ENCODE data around the gene CALN1.

Gene CALN1

GRCh38 chr7:71835056-71835455 is 577.1 kb downstream of the CALN1 start:
- H3K27ac ChIP-seq (ENCODE audit: low read depth, low read length, poor library complexity, severe bottlenecking), result no peak overlapping the region
- no peaks in the 10 kb centered on the region for H3K79me2 ChIP-seq (ENCODE audit: insufficient read depth, low read length)
- no peaks in the 10 kb centered on the region for H3K4me1 ChIP-seq (ENCODE audit: insufficient read depth, low read length, severe bottlenecking)
- TF ChIP-seq EZH2 (IDR thresholded peaks at IDR 0.05; ENCODE audit: borderline replicate concordance, low read length) (no peak), CTCF (IDR thresholded peaks at IDR 0.05; ENCODE audit: low read length) (no peak)
- H3K9me2 ChIP-seq (ENCODE audit: low read depth, low read length), result no peaks in the 10 kb centered on the region
- no peaks in the 10 kb centered on the region for H3K36me3 ChIP-seq (ENCODE audit: insufficient read depth, low read length)
- no peak overlapping the region for H3K9ac ChIP-seq (ENCODE audit: low read length)
- no peaks in the 10 kb centered on the region for H3F3A ChIP-seq (ENCODE audit: insufficient read depth, low read length)
- no peak overlapping the region for H3K4me3 ChIP-seq (ENCODE audit: low read depth, low read length, poor library complexity, severe bottlenecking)
- H4K20me1 ChIP-seq (ENCODE audit: insufficient read depth, low read length), result no peaks in the 10 kb centered on the region
- H2AFZ ChIP-seq (ENCODE audit: low read length), result no peak overlapping the region
- peaks cover 4% of the 10 kb centered on the region; the same call in 1 of the 2 replicates for H3K27me3 ChIP-seq (ENCODE audit: insufficient read depth, low read length)
- H3K4me2 ChIP-seq (ENCODE audit: low read length), result no peak overlapping the region
- H3K9me3 ChIP-seq (ENCODE audit: low read length), result no peaks in the 10 kb centered on the region

GRCh38 chr7:71829515-71829914 is 582.6 kb downstream of the CALN1 start:
- H4K20me1 ChIP-seq (ENCODE audit: insufficient read depth, low read length), result no peaks in the 10 kb centered on the region

GRCh38 chr7:71828361-71828760 is 583.8 kb downstream of the CALN1 start:
- Histone ChIP-seq H3K36me3 (ENCODE audit: insufficient read depth, low read length) (no peaks in the 10 kb centered on the region), H3K27ac (ENCODE audit: low read depth, low read length, poor library complexity, severe bottlenecking) (no peak overlapping the region), H3K9ac (ENCODE audit: low read length) (no peak overlapping the region), H3F3A (ENCODE audit: insufficient read depth, low read length) (no peaks in the 10 kb centered on the region), H3K79me2 (ENCODE audit: insufficient read depth, low read length) (no peaks in the 10 kb centered on the region), H3K4me3 (ENCODE audit: low read depth, low read length, poor library complexity, severe bottlenecking) (no peak overlapping the region), H3K4me1 (ENCODE audit: insufficient read depth, low read length, severe bottlenecking) (no peaks in the 10 kb centered on the region), H2AFZ (ENCODE audit: low read length) (no peak overlapping the region), H3K9me3 (ENCODE audit: low read length) (no peaks in the 10 kb centered on the region), H4K20me1 (ENCODE audit: insufficient read depth, low read length) (no peaks in the 10 kb centered on the region), H3K4me2 (ENCODE audit: low read length) (no peak overlapping the region), H3K9me2 (ENCODE audit: low read depth, low read length) (no peaks in the 10 kb centered on the region), H3K27me3 (ENCODE audit: insufficient read depth, low read length) (peaks cover 4% of the 10 kb centered on the region; the same call in 1 of the 2 replicates)
- TF ChIP-seq CTCF (IDR thresholded peaks at IDR 0.05; ENCODE audit: low read length) (no peak), EZH2 (IDR thresholded peaks at IDR 0.05; ENCODE audit: borderline replicate concordance, low read length) (no peak)

More at GRCh38 chr7:71829515-71829914, 582.6 kb downstream of the CALN1 start:
- H3K27ac ChIP-seq (ENCODE audit: low read depth, low read length, poor library complexity, severe bottlenecking), result no peak overlapping the region
- H3K4me3 ChIP-seq (ENCODE audit: low read depth, low read length, poor library complexity, severe bottlenecking), result no peak overlapping the region
- TF ChIP-seq EZH2 (IDR thresholded peaks at IDR 0.05; ENCODE audit: borderline replicate concordance, low read length) (no peak), CTCF (IDR thresholded peaks at IDR 0.05; ENCODE audit: low read length) (no peak)
- no peaks in the 10 kb centered on the region for H3F3A ChIP-seq (ENCODE audit: insufficient read depth, low read length)
- H3K4me2 ChIP-seq (ENCODE audit: low read length), result no peak overlapping the region
- peaks cover 4% of the 10 kb centered on the region; the same call in 1 of the 2 replicates for H3K27me3 ChIP-seq (ENCODE audit: insufficient read depth, low read length)
- H3K4me1 ChIP-seq (ENCODE audit: insufficient read depth, low read length, severe bottlenecking), result no peaks in the 10 kb centered on the region
- H3K9me3 ChIP-seq (ENCODE audit: low read length), result no peaks in the 10 kb centered on the region
- no peaks in the 10 kb centered on the region for H3K9me2 ChIP-seq (ENCODE audit: low read depth, low read length)
- H3K36me3 ChIP-seq (ENCODE audit: insufficient read depth, low read length), result no peaks in the 10 kb centered on the region
- H2AFZ ChIP-seq (ENCODE audit: low read length), result no peak overlapping the region
- H3K9ac ChIP-seq (ENCODE audit: low read length), result no peak overlapping the region
- H3K79me2 ChIP-seq (ENCODE audit: insufficient read depth, low read length), result no peaks in the 10 kb centered on the region
